GM12878 (cell line): ENCODE results near the gene DCP1A.

ENCODE experiments used
- ATF7 ChIP-seq: fragments of 450-650 bp; IDR thresholded peaks from 2 replicates; pipeline ENCODE4 v1.6.1; 2016; ENCODE audit warnings: low read depth, mild to moderate bottlenecking
- GABPA ChIP-seq: IDR thresholded peaks from 2 replicates; pipeline ENCODE4 v1.6.1; 2014; ENCODE audit warnings: antibody characterized with exemption, low read depth, mild to moderate bottlenecking, inconsistent platforms
- MEF2A ChIP-seq: IDR thresholded peaks from 2 replicates; pipeline ENCODE4 v1.6.1; 2011; ENCODE audit warnings: low read depth, mild to moderate bottlenecking, low read length, moderate library complexity; ENCODE audit not compliant: insufficient read depth
- POLR2AphosphoS5 ChIP-seq: IDR thresholded peaks from 2 replicates; pipeline ENCODE4 v1.6.1; 2011; ENCODE audit warnings: mild to moderate bottlenecking, low read length, inconsistent platforms
- RAD51 ChIP-seq: fragments of 450-650 bp; IDR thresholded peaks from 2 replicates; pipeline ENCODE4 v1.6.1; 2016; ENCODE audit warnings: moderate library complexity, mild to moderate bottlenecking, inconsistent platforms
- RBBP5 ChIP-seq: fragments of 200-600 bp; sonication (generic); conservative IDR thresholded peaks from 2 replicates; pipeline ENCODE4 v1.6.1; 2016
- RFX5 ChIP-seq: IDR thresholded peaks from 2 replicates; pipeline ENCODE4 v1.6.1; 2011; ENCODE audit warnings: low read depth, low read length, improper control_type of control experiment
- SRF ChIP-seq, 2 experiments: IDR thresholded peaks; 2 replicates each; pipeline ENCODE4 v1.6.1; 2011; ENCODE audit warnings: low read depth in 2 of 2, low read length in 2 of 2, mild to moderate bottlenecking in 1 of 2, moderate library complexity in 1 of 2
- YBX1 ChIP-seq: fragments of 450-650 bp; IDR thresholded peaks from 2 replicates; pipeline ENCODE4 v1.6.1; 2016; ENCODE audit warnings: antibody characterized with exemption
- ZNF24 ChIP-seq: fragments of 450-650 bp; IDR thresholded peaks from 2 replicates; pipeline ENCODE4 v1.6.1; 2017; ENCODE audit warnings: antibody characterized with exemption, mild to moderate bottlenecking
- TF ChIP-seq, protein P1 (sequence below), 3 experiments: IDR thresholded peaks in 2 of 3; conservative IDR thresholded peaks in 1 of 3; 2 replicates each; pipeline ENCODE4 v1.5.1; 2011; ENCODE audit warnings: low read depth in 3 of 3, low read length in 3 of 3, mild to moderate bottlenecking in 3 of 3, control low read depth in 2 of 3, moderate library complexity in 2 of 3, inconsistent platforms in 1 of 3, mixed read lengths in 1 of 3; ENCODE audit not compliant: control insufficient read depth in 2 of 3, insufficient read depth in 1 of 3; ENCODE audit errors: extremely low read depth in 1 of 3
- TF ChIP-seq, protein P2 (sequence below): IDR thresholded peaks from 2 replicates; pipeline ENCODE4 v1.6.1; 2011; ENCODE audit warnings: low read depth, low read length, improper control_type of control experiment, borderline replicate concordance

DNA sequence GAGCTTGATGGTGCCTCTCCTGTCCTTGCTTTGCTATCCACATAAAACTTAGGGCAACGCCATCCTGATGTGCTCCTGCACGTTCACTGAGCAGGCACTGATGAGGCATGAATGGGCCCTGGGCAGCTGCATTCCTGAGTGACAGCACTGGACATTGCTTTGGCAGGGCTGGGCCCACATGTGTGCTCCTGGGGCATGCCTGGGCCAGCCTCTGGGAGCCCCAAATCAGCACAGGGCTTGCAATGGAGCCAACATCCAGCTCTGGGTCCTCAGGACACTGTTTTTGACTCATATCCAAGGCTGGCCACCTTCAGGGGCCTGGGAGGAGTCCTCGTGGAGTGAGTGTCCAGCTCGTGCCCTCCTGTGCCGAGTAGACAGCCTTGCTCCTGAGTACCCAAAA lies 85.6 kb downstream of the DCP1A start:
- TF ChIP-seq GABPA (no peak), RBBP5 (no peak), ATF7 (no peak), ZNF24 (no peak), SRF (IDR thresholded peaks at IDR 0.05; ENCODE audit: low read depth in 2 of 2, low read length in 2 of 2) (no peak), RFX5 (no peak), MEF2A (no peak), POLR2AphosphoS5 (no peak), YBX1 (no peak), RAD51 (no peak)
- TF ChIP-seq, protein P1, sequence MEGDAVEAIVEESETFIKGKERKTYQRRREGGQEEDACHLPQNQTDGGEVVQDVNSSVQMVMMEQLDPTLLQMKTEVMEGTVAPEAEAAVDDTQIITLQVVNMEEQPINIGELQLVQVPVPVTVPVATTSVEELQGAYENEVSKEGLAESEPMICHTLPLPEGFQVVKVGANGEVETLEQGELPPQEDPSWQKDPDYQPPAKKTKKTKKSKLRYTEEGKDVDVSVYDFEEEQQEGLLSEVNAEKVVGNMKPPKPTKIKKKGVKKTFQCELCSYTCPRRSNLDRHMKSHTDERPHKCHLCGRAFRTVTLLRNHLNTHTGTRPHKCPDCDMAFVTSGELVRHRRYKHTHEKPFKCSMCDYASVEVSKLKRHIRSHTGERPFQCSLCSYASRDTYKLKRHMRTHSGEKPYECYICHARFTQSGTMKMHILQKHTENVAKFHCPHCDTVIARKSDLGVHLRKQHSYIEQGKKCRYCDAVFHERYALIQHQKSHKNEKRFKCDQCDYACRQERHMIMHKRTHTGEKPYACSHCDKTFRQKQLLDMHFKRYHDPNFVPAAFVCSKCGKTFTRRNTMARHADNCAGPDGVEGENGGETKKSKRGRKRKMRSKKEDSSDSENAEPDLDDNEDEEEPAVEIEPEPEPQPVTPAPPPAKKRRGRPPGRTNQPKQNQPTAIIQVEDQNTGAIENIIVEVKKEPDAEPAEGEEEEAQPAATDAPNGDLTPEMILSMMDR (IDR thresholded peaks at IDR 0.05 in 2 of 3, conservative IDR thresholded peaks at IDR 0.05 in 1 of 3; ENCODE audit: control insufficient read depth in 2 of 3, extremely low read depth in 1 of 3, insufficient read depth in 1 of 3, low read depth in 3 of 3, low read length in 3 of 3): no peak
- TF ChIP-seq, protein P2, sequence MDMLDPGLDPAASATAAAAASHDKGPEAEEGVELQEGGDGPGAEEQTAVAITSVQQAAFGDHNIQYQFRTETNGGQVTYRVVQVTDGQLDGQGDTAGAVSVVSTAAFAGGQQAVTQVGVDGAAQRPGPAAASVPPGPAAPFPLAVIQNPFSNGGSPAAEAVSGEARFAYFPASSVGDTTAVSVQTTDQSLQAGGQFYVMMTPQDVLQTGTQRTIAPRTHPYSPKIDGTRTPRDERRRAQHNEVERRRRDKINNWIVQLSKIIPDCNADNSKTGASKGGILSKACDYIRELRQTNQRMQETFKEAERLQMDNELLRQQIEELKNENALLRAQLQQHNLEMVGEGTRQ: no peak
